Stimulated activated naive CD8-positive, alpha-beta T cell treated with anti-CD3 and anti-CD28 coated beads, Interleukin-15, Interleukin-2, amounts not matched to agents 100 U/mL and 50 U/mL, for 24 hours (primary cell): ENCODE data around the gene ZNF17.

Source experiments
- ATAC-seq: fragments of 150-1000 bp; cut with Tn5 transposase; one replicate; pipeline ENCODE4 v1.10.0; 2021
- DNase-seq: peaks from one replicate; pipeline ENCODE4 v3.0.0; 2021

ZNF17 gene

DNA sequence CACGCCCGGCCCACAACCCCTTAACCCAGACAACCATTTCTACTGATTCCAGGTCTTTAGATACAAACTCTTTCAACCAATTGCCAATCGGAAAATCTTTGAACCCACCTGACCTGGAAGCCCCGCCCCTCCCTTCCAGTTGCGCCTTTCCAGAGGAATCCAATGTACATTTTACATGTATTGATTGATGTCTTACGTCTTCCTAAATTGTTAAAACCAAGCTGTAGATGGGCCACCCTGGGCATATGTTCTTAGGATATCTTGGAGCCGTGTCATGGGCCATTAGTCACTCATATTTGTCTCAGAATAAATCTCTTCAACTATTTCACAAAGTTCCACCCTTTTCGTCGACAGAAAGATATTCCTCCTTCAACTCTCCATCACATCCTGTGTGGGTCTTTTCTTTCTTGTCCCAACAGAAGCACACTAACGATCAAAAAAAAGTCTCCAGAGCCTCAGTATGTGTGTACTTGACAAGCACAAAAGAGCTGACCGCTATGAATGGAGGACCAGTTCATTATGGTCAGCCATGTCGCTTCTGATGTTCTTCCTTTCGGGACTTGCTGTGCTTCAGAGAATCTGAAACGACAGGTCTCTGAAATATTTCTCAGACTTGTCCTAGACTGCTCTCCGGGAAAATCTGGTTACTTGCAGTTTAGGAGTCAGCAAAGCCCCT is 23.6 kb downstream of the ZNF17 start:
- DNase-seq (no peak), ATAC-seq (no peak)

DNA sequence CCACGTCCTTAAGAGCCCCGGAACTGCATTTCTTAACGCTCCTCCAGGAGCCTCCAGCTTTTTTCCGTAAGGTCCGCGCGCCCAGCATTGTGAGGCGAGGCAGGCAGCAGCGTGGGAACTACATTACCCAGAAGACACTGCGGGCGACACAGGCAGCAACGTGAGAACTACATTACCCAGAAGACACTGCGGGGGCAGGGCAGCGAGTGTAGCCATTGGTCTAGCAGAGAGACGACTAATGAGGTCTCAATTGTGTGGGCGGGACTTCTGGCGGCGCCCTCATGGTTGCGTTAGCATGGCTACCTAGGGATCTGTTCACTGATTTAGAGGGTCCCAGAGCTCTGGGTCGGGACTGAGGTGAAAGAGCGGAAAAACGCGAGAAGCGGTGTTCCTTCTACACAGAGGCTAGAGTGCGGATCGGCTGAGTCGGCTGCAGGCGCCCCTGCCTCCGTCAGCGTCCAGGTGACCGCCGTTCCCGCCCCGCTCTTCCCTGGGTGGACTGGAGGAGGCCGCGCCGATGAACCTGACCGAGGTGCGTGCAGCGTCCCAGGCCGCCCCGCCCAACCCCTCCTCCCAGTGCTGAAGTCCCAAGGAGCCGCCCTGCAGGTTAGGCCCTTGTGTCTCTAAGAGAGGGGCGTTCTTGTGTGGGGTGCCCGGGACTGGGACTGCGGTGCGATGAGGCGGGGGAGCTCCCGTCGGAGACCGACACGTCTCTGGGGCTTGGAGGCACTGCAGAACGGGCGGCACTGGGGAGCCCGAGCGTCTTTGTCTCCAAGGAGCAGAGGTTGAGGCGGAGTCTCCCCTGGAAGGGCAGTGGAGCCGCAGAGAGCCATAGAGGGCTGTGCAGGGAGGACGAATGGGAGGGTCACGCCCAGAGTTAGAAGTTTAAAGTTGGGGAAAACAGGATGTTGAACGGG is 24.4 kb downstream of the ZNF17 start, which contains the start of gene ZNF749:
TSS of gene ZNF749 (plus strand) at position 264 of the 917 bp plus-strand sequence. CDS start at position 518, 254 bp downstream.
- DNase-seq (peak; percentile 95), ATAC-seq (peak; percentile 99)

DNA sequence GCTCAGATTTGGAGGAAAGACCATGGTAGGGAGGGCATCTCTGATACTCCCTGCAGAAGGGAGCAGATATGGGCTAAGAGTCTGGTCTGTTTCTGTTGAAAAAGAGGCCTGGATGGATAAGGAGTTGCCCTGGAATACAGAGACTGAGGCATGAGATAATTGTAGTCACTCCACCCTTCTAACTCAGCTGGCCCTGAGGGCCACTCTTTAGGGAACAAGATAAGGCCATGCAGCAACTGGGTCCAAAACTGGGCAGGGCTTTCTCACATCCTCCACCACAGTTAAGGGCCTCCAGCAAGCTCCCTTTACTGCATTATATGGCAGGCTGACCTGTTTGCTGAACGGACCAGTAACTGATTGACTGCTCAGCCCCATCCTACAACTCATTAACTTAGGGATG is 25.5 kb downstream of the ZNF17 start:
- no peak for DNase-seq
- no peak for ATAC-seq

DNA sequence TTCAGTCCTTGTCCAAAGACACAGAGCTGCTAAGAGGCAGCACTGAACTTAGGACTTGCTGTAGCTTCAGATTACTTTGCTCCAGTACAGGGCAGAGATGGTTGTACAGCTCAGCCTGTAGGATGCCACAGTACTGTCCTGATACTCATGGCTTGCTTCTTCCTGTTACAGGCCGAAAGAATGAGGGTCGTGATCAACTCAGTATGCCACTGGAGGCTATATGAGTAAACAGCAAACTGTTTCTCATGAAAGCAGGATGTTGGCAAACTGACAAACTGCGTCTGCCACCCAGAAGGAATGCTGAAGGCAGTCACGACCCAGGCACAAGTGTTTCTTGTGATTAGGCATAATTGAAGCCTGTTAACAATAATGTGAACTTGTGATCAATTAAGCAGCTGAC is 27.0 kb downstream of the ZNF17 start:
- DNase-seq (no peak), ATAC-seq (no peak)

DNA sequence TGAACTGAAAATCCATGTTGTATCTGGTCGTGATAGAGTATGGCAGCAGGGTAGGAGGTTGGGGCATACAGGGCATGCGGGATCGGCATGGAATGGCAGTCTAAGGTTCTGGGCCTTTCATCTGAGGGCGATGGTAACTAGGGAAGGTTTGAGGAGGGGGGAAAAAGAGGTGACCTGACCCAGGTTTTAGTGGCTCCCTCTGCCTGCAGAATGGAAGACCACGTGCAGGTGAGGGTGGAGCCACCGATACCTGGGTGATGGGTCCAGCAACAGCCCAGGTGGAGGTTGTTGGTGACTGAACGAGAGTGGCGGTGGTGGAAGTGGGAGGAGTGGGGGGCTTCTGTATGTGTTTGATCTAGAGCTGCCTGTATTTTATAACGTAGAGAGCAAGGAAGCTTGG is 28.0 kb downstream of the ZNF17 start:
- no peak for ATAC-seq

DNA sequence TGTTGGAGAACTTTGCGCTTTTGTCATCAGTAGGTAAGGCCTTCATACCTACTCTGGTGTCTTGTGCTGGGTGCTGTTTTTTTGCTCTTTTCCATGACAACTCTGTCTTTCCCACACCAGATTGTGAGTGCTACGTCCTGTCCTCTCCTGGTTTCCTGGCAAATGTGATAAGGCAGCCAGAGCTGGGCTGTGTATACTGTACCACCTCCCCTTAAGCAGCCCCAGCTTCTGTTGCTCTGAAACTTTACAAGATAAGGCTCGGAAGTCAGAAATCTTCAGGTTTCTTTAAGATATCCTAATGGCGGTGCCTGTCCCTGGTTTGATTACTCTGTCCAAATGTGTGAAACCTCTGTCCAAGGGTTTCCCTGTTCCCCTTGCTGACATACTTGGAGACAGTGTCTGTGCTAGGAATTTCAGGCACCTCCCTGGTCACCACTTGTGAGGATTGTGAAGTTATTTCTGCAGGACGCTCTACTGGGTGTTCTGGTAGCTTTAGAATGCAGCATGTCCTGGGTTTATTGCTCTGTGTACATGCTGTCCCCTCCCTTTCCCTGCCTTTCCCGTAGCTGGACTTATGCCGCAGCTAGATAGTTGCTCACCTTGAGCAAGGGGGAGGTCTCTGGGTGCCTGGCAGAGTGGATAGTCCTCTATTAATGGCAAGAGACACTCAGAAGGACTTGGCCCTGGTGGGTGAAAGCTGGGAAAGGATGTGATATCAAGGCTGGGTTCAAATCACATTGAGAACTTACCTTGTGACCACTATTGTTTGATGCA is 31.2 kb downstream of the ZNF17 start:
- ATAC-seq: no peak

More for the DNA sequence above, 28.0 kb downstream of the ZNF17 start:
- no peak for DNase-seq

DNA sequence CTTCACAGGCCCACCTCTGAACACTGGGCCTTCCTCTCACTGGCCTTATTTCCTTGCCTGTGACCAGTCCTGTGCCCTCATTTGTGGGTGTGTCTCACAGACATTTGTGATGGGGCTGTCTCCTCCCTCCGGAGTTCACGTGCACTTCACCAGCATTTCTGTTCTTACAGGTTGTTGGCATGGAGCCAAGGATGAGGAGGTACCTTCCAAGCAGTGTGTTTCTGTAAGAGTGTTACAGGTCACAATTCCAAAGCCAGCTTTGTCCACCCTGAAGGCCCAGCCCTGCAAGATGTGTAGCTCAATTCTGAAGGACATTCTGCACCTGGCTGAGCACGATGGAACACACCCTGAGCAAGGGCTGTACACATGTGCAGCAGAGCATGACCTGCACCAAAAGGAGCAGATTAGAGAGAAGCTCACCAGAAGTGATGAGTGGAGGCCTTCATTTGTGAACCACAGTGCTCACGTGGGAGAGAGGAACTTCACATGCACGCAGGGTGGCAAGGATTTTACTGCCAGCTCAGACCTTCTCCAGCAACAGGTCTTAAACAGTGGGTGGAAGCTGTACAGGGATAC is 32.2 kb downstream of the ZNF17 start:
- DNase-seq: no peak
- no peak for ATAC-seq

More for the DNA sequence above, 31.2 kb downstream of the ZNF17 start:
- no peak for DNase-seq

DNA sequence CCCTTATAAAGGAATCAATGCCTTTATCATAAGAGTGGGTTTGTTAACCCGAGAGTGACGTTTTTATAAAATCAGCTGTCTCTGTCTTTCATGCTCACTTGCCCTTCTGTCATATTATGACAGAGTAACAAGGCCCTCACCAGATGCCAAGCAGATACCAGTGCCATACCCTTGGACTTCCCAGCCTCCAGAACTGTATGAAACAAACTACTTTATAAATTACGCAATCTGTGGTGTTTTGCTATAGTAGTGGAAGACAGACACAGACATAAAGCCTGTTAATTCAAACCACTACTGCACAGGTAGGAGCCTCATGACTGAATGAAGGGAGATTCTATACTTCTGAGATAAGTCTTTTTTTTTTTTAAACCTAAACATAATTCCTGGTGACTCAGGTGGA is 41.3 kb downstream of the ZNF17 start:
- no peak for DNase-seq
- ATAC-seq: no peak

DNA sequence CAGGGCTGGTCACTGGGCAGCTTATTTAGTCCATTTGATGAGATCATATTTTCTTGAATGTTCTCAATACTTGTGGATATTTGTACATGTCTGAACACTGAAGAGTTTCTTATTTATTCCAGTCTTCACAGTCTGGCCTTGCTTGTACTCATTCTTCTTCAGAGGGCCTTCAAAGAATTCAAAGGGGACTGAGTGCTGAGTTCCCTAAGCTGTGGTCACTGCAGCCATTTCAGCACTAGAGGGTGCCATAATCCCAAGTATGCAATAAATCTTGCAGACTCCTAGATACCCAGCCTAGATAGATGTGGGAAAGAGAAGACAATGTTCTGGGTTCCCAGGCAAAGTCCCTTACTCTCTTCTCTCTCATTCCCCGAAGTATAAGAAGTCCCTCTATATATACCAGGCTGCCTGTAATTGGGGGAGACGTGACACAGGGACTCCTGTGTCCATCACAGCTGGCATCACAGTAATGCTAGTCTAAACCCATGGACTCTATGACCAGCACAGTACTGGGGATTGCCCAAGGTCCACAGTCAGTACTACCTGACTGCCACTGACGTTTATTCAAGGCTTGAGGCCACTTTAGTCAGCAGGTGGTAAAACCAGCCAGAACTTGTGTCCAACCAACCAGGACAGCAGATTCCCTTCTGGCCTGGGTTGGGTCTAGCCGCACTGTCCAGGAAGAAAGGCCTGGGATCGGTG is 54.9 kb downstream of the ZNF17 start:
- DNase-seq: no peak

DNA sequence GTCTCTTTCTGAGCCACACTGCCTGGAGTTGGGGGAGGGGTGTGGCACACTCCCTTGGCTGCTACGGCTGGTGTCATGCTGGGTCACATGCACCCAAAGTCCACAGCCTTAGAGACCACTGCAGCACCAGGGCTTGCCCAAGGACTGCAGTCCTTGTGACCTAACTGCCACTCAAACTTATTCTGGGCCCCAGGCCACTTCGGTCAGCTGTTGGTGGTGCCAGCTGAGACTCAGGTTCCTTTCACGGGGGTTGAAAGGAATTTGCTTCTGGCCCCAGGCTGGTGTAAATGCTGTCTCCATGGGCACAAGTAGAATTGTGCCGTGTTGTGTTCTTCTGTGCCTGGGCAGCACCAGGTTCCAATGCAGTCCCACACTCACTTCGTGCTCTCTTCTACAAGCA is 55.5 kb downstream of the ZNF17 start:
- ATAC-seq (no peak), DNase-seq (no peak)

More for the DNA sequence above, 54.9 kb downstream of the ZNF17 start:
- ATAC-seq: no peak
